NCI-H69 (cell line): ENCODE measurements around the gene SMAD3.

Source experiments
- DNase-seq: peaks from one replicate; lab custom pipeline; 2025; lab: John Stamatoyannopoulos, UW

SMAD3 gene

DNA sequence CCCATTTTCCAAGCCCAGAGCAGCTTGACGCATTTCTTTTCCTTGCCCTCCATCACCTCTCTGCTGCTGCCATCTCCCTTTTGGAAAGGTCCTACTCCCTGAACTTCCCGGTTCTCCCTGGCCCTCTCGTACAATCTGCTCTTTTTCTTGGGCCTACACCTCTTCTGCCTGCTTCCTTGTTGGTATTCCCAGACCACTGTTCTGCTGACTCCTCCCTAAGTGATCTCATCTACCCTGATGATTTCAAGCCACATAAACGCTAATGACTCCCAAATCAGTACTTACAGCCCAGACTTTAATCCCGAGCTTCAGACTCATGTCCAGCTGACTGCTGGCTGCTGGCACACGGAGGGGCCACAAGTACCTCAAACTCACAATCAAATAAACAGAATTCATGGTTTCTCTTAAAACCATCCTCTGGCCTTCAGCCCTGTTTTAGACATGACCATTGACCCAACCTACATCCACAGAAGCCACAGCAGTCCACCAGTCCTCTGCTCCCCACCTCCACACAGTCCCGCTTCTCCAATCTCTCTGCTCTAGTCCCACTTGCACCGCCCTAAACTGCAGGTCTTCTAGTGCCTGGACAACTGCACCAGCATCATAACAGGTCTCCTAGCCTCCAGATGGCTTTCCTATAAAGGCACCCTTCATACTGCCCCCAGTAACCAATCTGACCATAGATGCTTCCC is 131.4 kb downstream of the SMAD3 start:
- no peak for DNase-seq

- DNase-seq = no peak
Measured at GRCh38 chr15:67197364-67197695, 131.9 kb downstream of the SMAD3 start.

DNA sequence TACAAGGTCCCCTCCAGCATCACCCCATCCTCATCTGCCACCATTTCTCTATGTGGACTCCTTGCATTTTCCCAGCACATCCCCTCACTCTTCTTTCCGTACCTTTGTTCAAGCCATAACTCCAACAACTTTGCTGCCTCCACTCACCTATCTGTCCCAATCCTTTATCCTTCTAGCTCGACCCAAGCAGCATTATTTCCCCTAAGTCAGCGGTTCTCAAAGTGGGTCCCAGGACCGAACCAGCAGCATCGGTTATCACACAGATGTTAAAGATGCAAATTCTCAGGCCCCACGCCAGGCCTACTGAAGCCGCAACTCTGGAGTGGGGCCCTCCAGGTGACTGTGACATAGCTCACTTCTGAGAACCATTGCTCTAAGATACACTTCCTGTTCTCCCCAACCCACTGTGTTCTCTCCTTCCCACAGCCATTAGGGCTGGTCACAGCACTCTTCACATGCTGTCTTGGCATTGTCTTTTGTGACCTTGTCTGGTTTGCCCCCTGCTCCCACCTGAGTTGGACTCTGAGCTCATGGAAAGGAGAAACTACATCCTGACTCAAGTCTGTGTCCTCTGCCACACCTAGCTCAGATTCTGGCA is 132.9 kb downstream of the SMAD3 start:
- DNase-seq = no peak

- no peak for DNase-seq
Measured at GRCh38 chr15:67199391-67199790, 134.0 kb downstream of the SMAD3 start.

DNA sequence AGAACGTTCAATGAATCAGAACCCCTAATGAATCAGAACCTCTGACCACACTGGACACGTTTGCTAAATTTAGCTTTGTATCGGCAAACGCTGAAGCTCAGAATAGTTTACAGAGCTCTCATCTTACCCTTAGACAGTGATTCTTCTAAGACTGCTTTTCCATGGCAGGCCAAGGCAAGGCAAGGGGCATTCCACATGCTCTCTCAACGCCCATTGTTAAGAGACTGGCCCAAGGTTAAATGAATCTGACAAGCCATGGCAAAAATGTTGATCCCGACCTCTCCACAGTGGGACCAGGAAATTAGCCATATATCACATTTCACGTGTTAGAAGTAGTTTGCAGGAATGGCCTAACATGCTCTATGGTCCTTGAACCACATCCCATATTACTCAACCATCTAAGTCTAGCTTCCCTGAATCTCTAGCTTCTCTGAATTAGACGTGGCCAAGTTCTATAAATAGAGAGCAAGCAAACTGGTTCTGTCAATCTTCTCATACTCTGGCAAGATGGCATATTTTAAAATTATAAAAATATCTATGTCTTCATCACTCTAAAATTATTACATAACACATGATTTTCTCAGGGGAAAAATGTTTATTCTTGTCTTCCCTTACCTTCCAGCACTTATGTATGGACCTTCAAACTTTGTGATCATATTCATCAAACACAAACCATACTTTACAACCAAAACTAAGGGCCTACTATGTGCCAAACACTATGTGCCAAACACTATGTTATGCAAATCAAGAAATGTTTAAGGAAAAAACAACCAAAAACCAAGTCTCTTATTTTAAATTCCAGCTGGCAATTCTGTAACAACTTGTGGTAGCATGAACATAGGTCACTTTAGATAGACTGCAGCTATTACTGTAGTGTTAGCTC is 134.7 kb downstream of the SMAD3 start:
- DNase-seq = no peak

GRCh38 chr15:67201136-67201535 is 135.7 kb downstream of the SMAD3 start:
- DNase-seq = no peak

GRCh38 chr15:67202091-67202490 is 136.7 kb downstream of the SMAD3 start:
- no peak for DNase-seq

GRCh38 chr15:67202991-67203390 is 137.6 kb downstream of the SMAD3 start:
- DNase-seq = no peak

GRCh38 chr15:67207555-67208207 is 142.3 kb downstream of the SMAD3 start:
- DNase-seq = no peak

DNA sequence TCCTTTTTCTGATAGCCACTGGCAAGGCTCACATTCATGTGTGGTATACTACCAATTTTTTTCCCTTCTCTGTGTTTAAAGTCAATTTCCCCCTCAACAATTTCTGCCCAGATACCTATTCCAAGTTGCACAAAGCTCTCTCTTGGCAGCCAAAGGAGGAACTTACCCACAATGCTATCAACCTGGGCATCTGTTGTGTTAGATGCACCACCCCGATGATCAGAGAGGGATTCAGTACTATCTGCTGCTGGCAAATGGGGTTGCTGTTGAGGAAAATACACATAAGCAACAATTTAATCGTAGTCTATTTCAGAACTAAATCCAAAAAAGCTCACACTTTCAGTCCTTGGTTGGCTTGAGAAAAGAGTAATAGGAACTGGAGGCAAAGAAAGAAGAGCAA is 143.0 kb downstream of the SMAD3 start:
- no peak for DNase-seq

GRCh38 chr15:67210555-67211168 is 145.3 kb downstream of the SMAD3 start:
- DNase-seq = no peak

DNA sequence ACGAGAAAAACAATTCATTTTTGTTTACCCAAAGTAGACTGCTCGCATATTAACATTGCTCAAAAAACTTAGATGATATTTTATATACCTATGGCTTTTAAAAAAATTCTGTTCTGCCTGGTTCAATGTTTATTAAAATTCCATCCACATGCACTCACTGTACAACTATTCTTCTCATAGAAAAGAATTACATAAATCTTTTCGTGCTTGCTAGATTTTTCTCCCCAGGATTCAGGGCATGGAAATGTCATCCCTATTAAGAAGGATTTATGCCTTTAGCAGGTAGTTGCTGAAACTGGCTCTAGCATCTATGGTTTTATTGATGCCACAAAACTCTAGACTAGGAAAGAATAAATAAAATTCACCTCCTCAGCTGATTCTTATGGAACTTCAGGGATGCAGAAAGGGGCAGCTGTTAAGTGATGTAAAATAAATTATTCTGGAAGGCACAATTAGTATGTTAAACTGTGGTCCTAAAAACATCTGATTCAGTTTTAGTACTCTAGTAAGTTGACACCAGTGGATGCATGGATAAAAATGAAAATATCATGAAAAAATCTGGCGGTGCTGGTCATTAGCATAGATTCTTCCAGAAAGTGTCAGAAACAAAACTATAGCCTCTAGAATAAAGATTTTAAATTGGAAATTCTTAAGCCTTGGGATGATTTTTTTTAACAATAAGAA is 147.4 kb downstream of the SMAD3 start:
- DNase-seq = no peak

- DNase-seq = no peak
Measured at GRCh38 chr15:67215102-67215501, 149.7 kb downstream of the SMAD3 start.

- DNase-seq = no peak
Measured at GRCh38 chr15:67216859-67217258, 151.5 kb downstream of the SMAD3 start.

DNA sequence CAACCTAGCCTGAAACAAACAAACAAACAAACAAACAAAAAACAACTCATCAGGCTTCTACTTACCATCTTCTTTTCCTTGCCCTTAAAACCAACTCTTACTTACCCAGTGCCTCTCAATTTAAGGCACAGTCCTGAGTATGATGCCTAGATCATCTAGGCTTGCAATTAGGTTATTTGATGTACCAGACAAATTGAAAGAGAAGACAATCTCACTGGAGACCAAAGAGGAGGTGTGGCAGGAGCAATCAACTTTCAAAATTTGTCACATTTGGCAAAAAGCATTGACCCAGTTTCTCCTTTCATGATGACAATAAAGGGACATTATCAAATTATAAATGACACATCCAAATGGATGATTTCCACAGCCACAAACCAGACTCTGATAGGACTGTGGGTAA is 153.0 kb downstream of the SMAD3 start:
- no peak for DNase-seq

- DNase-seq = no peak
Measured at GRCh38 chr15:67219288-67219687, 153.9 kb downstream of the SMAD3 start.

GRCh38 chr15:67224889-67225288 is 159.5 kb downstream of the SMAD3 start:
- no peak for DNase-seq

GRCh38 chr15:67225336-67225735 is 159.9 kb downstream of the SMAD3 start:
- DNase-seq = no peak

DNA sequence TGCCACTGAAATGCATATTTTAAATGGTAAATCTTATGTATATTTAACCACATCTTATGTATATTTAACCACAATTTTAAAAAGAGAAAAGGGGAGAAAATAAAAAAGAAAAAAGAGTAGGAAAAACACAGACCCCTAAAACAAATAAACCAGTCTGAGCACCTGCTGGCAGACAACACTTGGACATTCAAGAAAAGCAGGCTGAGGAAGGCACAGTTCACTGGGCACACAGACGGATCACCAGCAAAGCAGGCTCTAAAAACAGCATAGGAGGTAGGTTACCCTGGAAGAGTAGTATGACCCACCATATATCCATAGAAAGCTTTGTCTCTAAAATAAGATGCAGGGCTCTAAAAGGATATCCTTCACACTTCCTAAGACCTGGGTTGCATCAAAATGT is 162.0 kb downstream of the SMAD3 start:
- no peak for DNase-seq

GRCh38 chr15:67227846-67228245 is 162.4 kb downstream of the SMAD3 start:
- no peak for DNase-seq

GRCh38 chr15:67228286-67228685 is 162.9 kb downstream of the SMAD3 start:
- no peak for DNase-seq

- DNase-seq = no peak
Measured at GRCh38 chr15:67230504-67230903, 165.1 kb downstream of the SMAD3 start.
